Bronchial epithelial cell (primary cell): ENCODE data around the gene CAMK2G. TPM values are rescaled to one million over a fixed set of nuclear protein-coding genes. Genes with fewer than 3 reads are reported as not detected.
A peak's percentile ranks its signal among the peaks of the same experiment; 100 is the strongest.

Experiments
- DNase-seq: peaks from one replicate; pipeline ENCODE4 v3.0.0-alpha.2; 2010; ENCODE audit warnings: low read depth
- FAIRE-seq: peaks from 2 replicates; lab custom pipeline; 2011; peaks lifted over from hg19 to GRCh38; lab: Jason Lieb, UNC
- H3K27me3 ChIP-seq: 2 replicates; pipeline ENCODE4 v1.5.1; 2011; ENCODE audit warnings: low read length; ENCODE audit not compliant: control insufficient read depth, insufficient read depth
- H3K36me3 ChIP-seq: 2 replicates; pipeline ENCODE4 v1.5.1; 2011; ENCODE audit warnings: low read length; ENCODE audit not compliant: control insufficient read depth, insufficient read depth
- H3K4me3 ChIP-seq: 2 replicates; pipeline ENCODE4 v1.5.1; 2011; ENCODE audit warnings: mild to moderate bottlenecking, low read depth, low read length, control low read depth
- CTCF ChIP-seq: IDR thresholded peaks from 2 replicates; pipeline ENCODE4 v1.5.1; 2011; ENCODE audit warnings: mild to moderate bottlenecking, moderate library complexity, low read length, control low read depth, inconsistent platforms; ENCODE audit not compliant: insufficient read depth, severe bottlenecking
- total RNA-seq: library from RNA; depleted of rRNA; stranded (reverse); fragments of >200 nt; gene quantifications from 2 replicates; pipeline ENCODE4 v1.2.1, GENCODE V29; 2014

CAMK2G gene
- total RNA-seq, 1 donor from 2014 or later, result 13.4 TPM

- peaks cover 12% of the 10 kb centered on the region for H3K36me3 ChIP-seq
- no peaks in the 10 kb centered on the region for H3K27me3 ChIP-seq
- no peak for TF ChIP-seq CTCF
- H3K4me3 ChIP-seq, result no peak overlapping the region
- FAIRE-seq, result no peak
- no peak for DNase-seq
Measured at GRCh38 chr10:73841061-73841421, 33.3 kb downstream of the CAMK2G start.

- DNase-seq (no peak), FAIRE-seq (no peak)
- Histone ChIP-seq H3K27me3 (no peaks in the 10 kb centered on the region), H3K36me3 (peaks cover 12% of the 10 kb centered on the region), H3K4me3 (no peak overlapping the region)
- TF ChIP-seq CTCF, result no peak
Measured at GRCh38 chr10:73840403-73841060, 33.8 kb downstream of the CAMK2G start.

- Histone ChIP-seq H3K36me3 (peaks cover 12% of the 10 kb centered on the region), H3K4me3 (no peak overlapping the region), H3K27me3 (no peaks in the 10 kb centered on the region)
- no peak for DNase-seq
- no peak for FAIRE-seq
- TF ChIP-seq CTCF, result no peak
Measured at GRCh38 chr10:73840056-73840402, 34.3 kb downstream of the CAMK2G start.

GRCh38 chr10:73839276-73839966 is 34.9 kb downstream of the CAMK2G start:
- no peak for TF ChIP-seq CTCF
- H3K27me3 ChIP-seq, result no peaks in the 10 kb centered on the region
- H3K4me3 ChIP-seq, result no peak overlapping the region
- peaks cover 12% of the 10 kb centered on the region for H3K36me3 ChIP-seq
- DNase-seq, result no peak
- no peak for FAIRE-seq

GRCh38 chr10:73838827-73839226 is 35.5 kb downstream of the CAMK2G start:
- Histone ChIP-seq H3K36me3 (peaks cover 12% of the 10 kb centered on the region), H3K4me3 (no peak overlapping the region), H3K27me3 (no peaks in the 10 kb centered on the region)
- FAIRE-seq (no peak), DNase-seq (peak; percentile 67)
- TF ChIP-seq CTCF, result no peak
